Mesenchymal stem cell (in vitro differentiated cells and primary cell): ENCODE results near the gene PYGB.
A peak's percentile ranks its signal among the peaks of the same experiment; 100 is the strongest.
"Not testable (repeated sequence)": the region's sequence is repeated elsewhere in the genome, so short reads cannot be mapped to it uniquely, and the experiment has no call there.

Experiments used
- DNase-seq: peaks from one replicate; pipeline ENCODE4 v3.0.0-alpha.2; 2013
- H2AFZ ChIP-seq: one replicate; pipeline ENCODE4 v1.6.1; 2013; ENCODE audit warnings: low read depth, mild to moderate bottlenecking, control low read depth, inconsistent platforms, low read length, moderate library complexity
- H2AK5ac ChIP-seq: 2 replicates; pipeline ENCODE4 v1.6.1; 2013; ENCODE audit warnings: low read length, moderate library complexity, mild to moderate bottlenecking, inconsistent platforms; ENCODE audit not compliant: severe bottlenecking
- H2BK120ac ChIP-seq: one replicate; pipeline ENCODE4 v1.6.1; 2013; ENCODE audit warnings: low read depth, mild to moderate bottlenecking, inconsistent platforms, low read length, moderate library complexity
- H2BK12ac ChIP-seq, 2 experiments: one replicate each; pipeline ENCODE4 v1.6.1; 2013; ENCODE audit warnings: inconsistent platforms in 2 of 2, low read length in 2 of 2, mild to moderate bottlenecking in 2 of 2, moderate library complexity in 2 of 2, control low read depth in 1 of 2
- H2BK15ac ChIP-seq: one replicate; pipeline ENCODE4 v1.6.1; 2013; ENCODE audit warnings: mild to moderate bottlenecking, low read depth, inconsistent platforms; ENCODE audit not compliant: poor library complexity, severe bottlenecking
- H2BK5ac ChIP-seq: 2 replicates; pipeline ENCODE4 v1.6.1; 2013; ENCODE audit warnings: low read depth, mild to moderate bottlenecking, low read length, control low read depth, inconsistent platforms; ENCODE audit not compliant: poor library complexity, severe bottlenecking
- H3K14ac ChIP-seq, 2 experiments: one replicate each; pipeline ENCODE4 v1.6.1; 2013; ENCODE audit warnings: inconsistent platforms in 2 of 2, low read length in 2 of 2, control low read depth in 1 of 2, mild to moderate bottlenecking in 1 of 2, moderate library complexity in 1 of 2
- H3K18ac ChIP-seq, 2 experiments: one replicate each; pipeline ENCODE4 v1.6.1; 2013; ENCODE audit warnings: inconsistent platforms in 2 of 2, low read length in 2 of 2, control low read depth in 1 of 2, low read depth in 1 of 2, mild to moderate bottlenecking in 1 of 2
- H3K23ac ChIP-seq, 2 experiments: one replicate each; pipeline ENCODE4 v1.6.1; 2013; ENCODE audit warnings: inconsistent platforms in 2 of 2, low read length in 2 of 2, mild to moderate bottlenecking in 2 of 2, moderate library complexity in 2 of 2, control low read depth in 1 of 2
- H3K27ac ChIP-seq: 2 replicates; pipeline ENCODE4 v1.5.1; 2013; ENCODE audit warnings: mild to moderate bottlenecking, moderate library complexity, low read length, control low read depth, inconsistent platforms; ENCODE audit not compliant: poor library complexity, severe bottlenecking
- H3K27me3 ChIP-seq, 2 experiments: 2 replicates each; pipeline versions ENCODE4 v1.6.1 to v1.7.0; 2013; ENCODE audit warnings: low read length in 2 of 2, mild to moderate bottlenecking in 2 of 2, moderate library complexity in 2 of 2, control low read depth in 1 of 2, inconsistent platforms in 1 of 2; ENCODE audit not compliant: control insufficient read depth in 1 of 2, insufficient read depth in 1 of 2
- H3K36me3 ChIP-seq, 2 experiments: 2 replicates each; pipeline versions ENCODE4 v1.6.1 to v1.7.0; 2013; ENCODE audit warnings: low read length in 2 of 2, control low read depth in 1 of 2, inconsistent platforms in 1 of 2, low read depth in 1 of 2, mild to moderate bottlenecking in 1 of 2; ENCODE audit not compliant: insufficient read depth in 2 of 2, control insufficient read depth in 1 of 2
- H3K4ac ChIP-seq, 2 experiments: one replicate each; pipeline ENCODE4 v1.6.1; 2013; ENCODE audit warnings: inconsistent platforms in 2 of 2, low read length in 2 of 2, mild to moderate bottlenecking in 2 of 2, moderate library complexity in 2 of 2, control low read depth in 1 of 2, low read depth in 1 of 2
- H3K4me1 ChIP-seq: 2 replicates; pipeline ENCODE4 v1.6.1; 2013; ENCODE audit warnings: low read depth, low read length, control low read depth; ENCODE audit not compliant: control insufficient read depth, insufficient read depth
- H3K4me2 ChIP-seq: 2 replicates; pipeline ENCODE4 v1.6.1; 2013; ENCODE audit warnings: low read length, mild to moderate bottlenecking, inconsistent platforms; ENCODE audit not compliant: poor library complexity, severe bottlenecking
- H3K4me3 ChIP-seq, 2 experiments: 2 replicates each; pipeline versions ENCODE4 v1.5.1 to v1.7.0; 2013; ENCODE audit warnings: low read length in 2 of 2, mild to moderate bottlenecking in 2 of 2, control low read depth in 1 of 2, low read depth in 1 of 2; ENCODE audit not compliant: insufficient read depth in 1 of 2
- H3K79me1 ChIP-seq: replicated peaks from 2 replicates; pipeline ENCODE4 v1.6.1; 2013; ENCODE audit warnings: mild to moderate bottlenecking, control low read depth, low read length, inconsistent platforms; ENCODE audit not compliant: poor library complexity, severe bottlenecking
- H3K9ac ChIP-seq: 2 replicates; pipeline ENCODE4 v1.7.0; 2013; ENCODE audit warnings: mild to moderate bottlenecking, low read length, moderate library complexity
- H3K9me3 ChIP-seq: 2 replicates; pipeline ENCODE4 v1.7.0; 2013; ENCODE audit warnings: mild to moderate bottlenecking, low read length; ENCODE audit not compliant: control insufficient read depth
- H4K8ac ChIP-seq: one replicate; pipeline ENCODE4 v1.6.1; 2013; ENCODE audit warnings: inconsistent platforms, mild to moderate bottlenecking, low read length, moderate library complexity
- H4K91ac ChIP-seq: one replicate; pipeline ENCODE4 v1.6.1; 2013; ENCODE audit warnings: mild to moderate bottlenecking, low read length, inconsistent platforms
- WGBS: methylation state at CpG from one replicate; pipeline ENCODE4 v1.1.7; 2013; ENCODE audit warnings: mixed read lengths; 5-methylcytosine and 5-hydroxymethylcytosine counted together

The PYGB gene

DNA sequence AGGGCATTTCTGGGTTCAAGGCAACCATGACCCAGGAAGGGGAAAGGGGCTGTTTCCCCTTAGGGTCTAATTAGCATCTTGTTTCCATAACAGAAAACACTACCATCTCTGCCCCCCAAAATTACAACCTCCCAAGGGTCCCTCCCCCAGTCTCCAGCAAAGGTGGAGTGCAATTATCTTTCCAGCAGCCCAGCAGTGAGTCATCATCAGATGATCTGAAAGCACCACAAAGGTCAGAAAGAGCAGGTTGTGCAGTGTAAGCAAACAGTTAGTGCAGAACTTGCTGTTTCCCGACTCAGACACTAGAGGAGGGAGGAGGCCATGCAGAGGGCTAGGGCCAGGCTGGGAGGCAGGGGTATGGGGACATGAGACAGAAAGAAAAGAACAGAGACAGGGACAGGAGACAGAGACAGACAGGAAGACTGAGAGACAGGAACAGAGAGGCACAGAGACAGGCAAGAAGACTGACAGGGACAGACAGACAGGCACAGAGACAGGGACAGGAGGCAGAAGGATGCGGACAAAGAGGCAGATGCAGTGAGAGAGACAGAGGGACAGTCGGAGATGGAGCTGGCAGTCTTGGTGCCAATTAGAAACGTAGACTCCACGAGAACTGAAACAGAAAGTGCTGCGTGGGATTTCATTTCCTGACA, 62.5 kb downstream of the PYGB start:
- H3K4me2 ChIP-seq, result peak overlapping the region; percentile 43
- H3K36me3 ChIP-seq, result peaks cover 0 to 20% of the 10 kb centered on the region in 2 experiments
- H3K4ac ChIP-seq, result peak overlapping the region; percentile 97 to 100

DNA sequence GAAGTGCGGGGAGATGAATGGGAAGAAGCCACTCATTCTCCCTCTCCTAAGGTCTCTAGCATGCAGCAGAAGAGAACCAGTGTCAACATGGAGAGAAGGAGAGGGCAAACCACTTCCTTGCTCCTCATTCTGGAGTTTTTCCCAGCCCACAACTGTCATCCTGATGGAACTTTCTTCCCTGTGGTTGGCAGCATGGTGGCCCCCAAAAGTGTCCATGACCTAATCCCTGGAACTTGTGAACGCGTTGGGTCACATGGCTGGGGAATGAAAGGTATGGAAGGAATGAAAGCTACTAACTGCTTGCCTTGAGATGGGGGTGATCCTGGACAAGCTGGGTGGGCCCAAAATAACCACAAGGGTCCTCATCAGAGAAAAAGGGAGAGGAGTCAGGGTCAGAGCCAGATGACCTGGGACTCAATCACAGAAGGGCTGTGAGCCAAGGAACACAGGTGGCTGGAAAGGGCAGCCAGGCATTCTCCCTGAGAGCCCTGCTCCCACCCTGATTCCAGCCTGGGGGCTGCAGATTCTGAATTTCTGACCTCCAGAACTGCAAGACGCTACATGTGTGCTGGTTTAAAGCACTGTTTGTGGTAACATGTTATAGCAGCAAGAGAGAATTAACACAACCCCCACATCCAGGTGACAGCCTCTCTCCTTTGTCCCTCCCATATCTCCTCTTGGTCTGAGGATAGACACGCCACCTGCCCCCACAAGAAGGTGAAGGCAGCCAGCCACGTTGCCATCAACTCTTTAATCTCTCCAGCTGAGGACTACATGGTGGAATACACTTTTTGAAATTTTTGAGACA, 63.2 kb downstream of the PYGB start:
- 45% methylated on average over 4 of the region's 6 CpGs for WGBS
- peaks cover 0 to 23% of the 10 kb centered on the region in 2 experiments for H3K36me3 ChIP-seq
- peak overlapping the region; percentile 97 for H4K8ac ChIP-seq
- peak overlapping the region in 1 of 2 experiments; percentile 63 for H3K4me3 ChIP-seq
- H2BK5ac ChIP-seq, result peak overlapping the region; percentile 77
- H3K23ac ChIP-seq, result peak overlapping the region in 1 of 2 experiments; percentile 73
- no peaks in the 10 kb centered on the region for H3K27me3 ChIP-seq
- H4K91ac ChIP-seq, result peak overlapping the region; percentile 98
- H3K4ac ChIP-seq, result peak overlapping the region; percentile 95 to 98
- H3K14ac ChIP-seq, result peak overlapping the region in 1 of 2 experiments; percentile 91
- peak overlapping the region; percentile 8 for H3K4me2 ChIP-seq
- peak overlapping the region; percentile 99 for H3K27ac ChIP-seq
- H2AFZ ChIP-seq, result no peak overlapping the region
- H3K9me3 ChIP-seq, result no peaks in the 10 kb centered on the region
- peak overlapping the region; percentile 94 for H2BK15ac ChIP-seq
- DNase-seq, result peak; percentile 93
- H2AK5ac ChIP-seq, result peak overlapping the region; percentile 96
- peaks cover 11% of the 10 kb centered on the region for H3K79me1 ChIP-seq
- peaks cover 53% of the 10 kb centered on the region for H3K4me1 ChIP-seq
- peak overlapping the region; percentile 85 for H3K9ac ChIP-seq
- peak overlapping the region; percentile 74 to 96 for H3K18ac ChIP-seq
- H2BK120ac ChIP-seq, result peak overlapping the region; percentile 55
- H2BK12ac ChIP-seq, result peak overlapping the region; percentile 75 to 92

More for the DNA sequence above, 62.5 kb downstream of the PYGB start:
- peak overlapping the region; percentile 99 for H4K91ac ChIP-seq
- peak overlapping the region; percentile 37 for H2BK15ac ChIP-seq
- DNase-seq, result peak; percentile 97
- H3K4me3 ChIP-seq, result peak overlapping the region in 1 of 2 experiments; percentile 63
- H3K18ac ChIP-seq, result peak overlapping the region; percentile 99
- H4K8ac ChIP-seq, result peak overlapping the region; percentile 99
- peak overlapping the region; percentile 100 for H2BK120ac ChIP-seq
- peak overlapping the region; percentile 87 to 99 for H2BK12ac ChIP-seq
- no peaks in the 10 kb centered on the region for H3K9me3 ChIP-seq
- H3K4me1 ChIP-seq, result peaks cover 48% of the 10 kb centered on the region
- H2AFZ ChIP-seq, result no peak overlapping the region
- peak overlapping the region; percentile 93 for H2AK5ac ChIP-seq
- H3K79me1 ChIP-seq, result peaks cover 8% of the 10 kb centered on the region
- peak overlapping the region; percentile 79 for H2BK5ac ChIP-seq
- H3K14ac ChIP-seq, result peak overlapping the region in 1 of 2 experiments; percentile 90
- WGBS, result 18% methylated on average over 4 of the region's 6 CpGs
- H3K9ac ChIP-seq, result peak overlapping the region; percentile 85
- peak overlapping the region in 1 of 2 experiments; percentile 54 for H3K23ac ChIP-seq
- H3K27me3 ChIP-seq, result no peaks in the 10 kb centered on the region
- peak overlapping the region; percentile 99 for H3K27ac ChIP-seq

DNA sequence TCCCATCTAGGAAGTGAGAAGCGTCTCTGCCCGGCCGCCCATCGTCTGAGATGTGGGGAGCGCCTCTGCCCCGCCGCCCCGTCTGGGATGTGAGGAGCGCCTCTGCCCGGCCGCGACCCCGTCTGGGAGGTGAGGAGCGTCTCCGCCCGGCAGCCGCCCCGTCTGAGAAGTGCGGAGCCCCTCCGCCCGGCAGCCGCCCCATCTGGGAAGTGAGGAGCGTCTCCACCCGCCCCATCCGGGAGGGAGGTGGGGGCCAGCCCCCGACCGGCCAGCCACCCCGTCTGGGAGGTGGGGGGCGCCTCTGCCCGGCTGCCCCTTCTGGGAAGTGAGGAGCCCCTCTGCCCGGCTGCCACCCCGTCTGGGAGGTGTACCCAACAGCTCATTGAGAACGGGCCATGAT, 64.8 kb downstream of the PYGB start:
- H3K14ac ChIP-seq, H2BK120ac ChIP-seq, H3K27me3 ChIP-seq, DNase-seq, H4K91ac ChIP-seq, H2BK5ac ChIP-seq, H2AFZ ChIP-seq, H3K4me2 ChIP-seq, H2AK5ac ChIP-seq, H3K4me3 ChIP-seq, H4K8ac ChIP-seq, H3K18ac ChIP-seq, H3K9me3 ChIP-seq, H3K4ac ChIP-seq, H3K9ac ChIP-seq, H3K27ac ChIP-seq, H3K23ac ChIP-seq, H2BK12ac ChIP-seq: not testable (repeated sequence)
- Histone ChIP-seq H3K79me1 (peaks cover 25% of the 10 kb centered on the region), H3K4me1 (peaks cover 53% of the 10 kb centered on the region), H2BK15ac (peak overlapping the region; percentile 33), H3K36me3 (peaks cover 0 to 27% of the 10 kb centered on the region in 2 experiments)
- WGBS, result 92% methylated on average over 18 of the region's 33 CpGs

DNA sequence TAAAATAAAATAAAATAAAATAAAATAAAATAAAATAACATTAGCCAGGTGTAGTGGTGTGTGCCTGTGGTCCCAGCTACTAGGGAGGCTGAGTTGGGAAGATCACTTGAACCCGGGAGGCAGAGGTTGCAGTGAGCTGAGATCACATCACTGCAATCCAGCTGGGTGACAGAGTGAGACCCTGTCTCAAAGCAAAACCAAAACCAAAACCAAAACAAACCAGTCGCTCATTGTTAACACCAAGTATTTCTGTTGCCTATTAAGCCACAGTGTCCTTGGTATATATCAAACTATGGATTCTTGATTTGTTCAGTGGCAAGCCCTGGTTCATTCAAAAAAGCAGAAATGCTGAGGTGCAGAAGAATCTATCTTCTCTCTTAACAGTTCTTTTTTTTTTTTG, 65.7 kb downstream of the PYGB start:
- no peak overlapping the region for H3K4me3 ChIP-seq
- no peak overlapping the region for H3K9ac ChIP-seq
- H3K27ac ChIP-seq, result no peak overlapping the region
- H3K79me1 ChIP-seq, result peaks cover 23% of the 10 kb centered on the region
- H3K14ac ChIP-seq, result no peak overlapping the region
- H4K8ac ChIP-seq, result peak overlapping the region; percentile 21
- H2BK5ac ChIP-seq, result no peak overlapping the region
- no peak overlapping the region for H2AK5ac ChIP-seq
- H2BK120ac ChIP-seq, result no peak overlapping the region
- no peaks in the 10 kb centered on the region for H3K27me3 ChIP-seq
- no peaks in the 10 kb centered on the region for H3K9me3 ChIP-seq
- no peak overlapping the region for H3K23ac ChIP-seq
- H4K91ac ChIP-seq, result no peak overlapping the region
- no peak overlapping the region for H3K18ac ChIP-seq
- peak; percentile 66 for DNase-seq
- H2AFZ ChIP-seq, result no peak overlapping the region
- H3K36me3 ChIP-seq, result peaks cover 0 to 21% of the 10 kb centered on the region in 2 experiments
- no peak overlapping the region for H3K4me2 ChIP-seq
- no peak overlapping the region for H2BK12ac ChIP-seq
- H2BK15ac ChIP-seq, result no peak overlapping the region
- peak overlapping the region in 1 of 2 experiments; percentile 8 for H3K4ac ChIP-seq
- H3K4me1 ChIP-seq, result peaks cover 47% of the 10 kb centered on the region
- WGBS, result 86% methylated on average over 1 of the region's 2 CpGs
